Right lobe of liver (tissue), 6 donors: ENCODE measurements around the gene LRRC56. TPM values are rescaled to one million over a fixed set of nuclear protein-coding genes. Genes with fewer than 3 reads are reported as not detected.

Source experiments
- ATAC-seq, 4 donors: fragments of 200-7000 bp; cut with Tn5 transposase; one replicate each; pipeline ENCODE4 v1.9.1; 2020; ENCODE audit warnings: mild to moderate bottlenecking in 4 of 4, moderate library complexity in 4 of 4
- DNase-seq, 3 donors: peaks; one replicate each; pipeline ENCODE4 v3.0.0-alpha.2; 2020
- H3K27ac ChIP-seq, 3 donors: fragments of 200-600 bp; one replicate each; pipeline ENCODE4 v1.8.0; 2022
- H3K27me3 ChIP-seq, 2 donors: fragments of 200-600 bp; one replicate each; pipeline ENCODE4 v1.8.0; 2022
- H3K36me3 ChIP-seq, 4 donors: fragments of 200-600 bp; sonication (generic) in 1 of 4; one replicate each; pipeline versions ENCODE4 v1.5.1 to v1.8.0; 2017 to 2022; ENCODE audit warnings: control low read depth in 1 of 4
- H3K4me1 ChIP-seq, 4 donors: fragments of 200-600 bp; sonication (generic) in 1 of 4; one replicate each; pipeline versions ENCODE4 v1.5.1 to v1.8.0; 2017 to 2022; ENCODE audit warnings: control low read depth in 1 of 4
- H3K4me3 ChIP-seq, 3 donors: fragments of 200-600 bp; one replicate each; pipeline ENCODE4 v1.8.0; 2022
- H3K9me3 ChIP-seq, 4 donors: fragments of 200-600 bp; sonication (generic) in 1 of 4; one replicate each; pipeline versions ENCODE4 v1.5.1 to v1.8.0; 2017 to 2022; ENCODE audit warnings: control low read depth in 1 of 4
- CTCF ChIP-seq, 4 donors: fragments of 200-600 bp in 3 of 4; fragments of 450-650 bp in 1 of 4; IDR thresholded peaks; one replicate each; pipeline versions ENCODE4 v1.5.1 to v1.8.0; 2016 to 2022; ENCODE audit warnings: antibody characterized with exemption in 4 of 4, mild to moderate bottlenecking in 2 of 4
- POLR2A ChIP-seq: fragments of 450-650 bp; IDR thresholded peaks from one replicate; pipeline ENCODE4 v1.6.1; 2017; ENCODE audit warnings: antibody characterized with exemption, mild to moderate bottlenecking
- WGBS: methylation state at CpG from one replicate; pipeline ENCODE4 v1.1.6; 2018; ENCODE audit warnings: low coverage, low lambda C conversion rate; ENCODE audit not compliant: insufficient coverage; ENCODE audit errors: missing lambda C conversion rate; 5-methylcytosine and 5-hydroxymethylcytosine counted together
- intact Hi-C, 2 donors: fragments of 100-400 bp; cut with DNase I; formaldehyde crosslinking; loops; one replicate each; pipeline versions ENCODE4 v1.11.2 to v1.14.1; 2022
- total RNA-seq, 6 experiments: library from RNA; depleted of rRNA in 2 of 6; stranded (reverse); fragments of >200 nt in 2 of 6; fragmentation: NEBNext Ultra II Directional in 3 of 6; extraction: Animal tissue kit (Norgen Biotek cat#: 25700) in 3 of 6; gene quantifications; one replicate each; pipeline versions ENCODE4 v1.1.0 to v1.2.4, GENCODE V29; 2016 to 2023
- donor health status: DM: no; HTN: yes; CAD: no.
- donor health status: DM: no; HTN: no; CAD: no.
- donor health status: DM: no; HTN: no; CAD: no.
- donor health status: DM: no; HTN: yes; CAD: no.
- donor health status: DM: no; HTN: yes; CAD: no.

The LRRC56 gene
- total RNA-seq, 6 experiments from 2014 or later = 0.12 to 1.1 (median 0.71) TPM; not detected in 1

DNA sequence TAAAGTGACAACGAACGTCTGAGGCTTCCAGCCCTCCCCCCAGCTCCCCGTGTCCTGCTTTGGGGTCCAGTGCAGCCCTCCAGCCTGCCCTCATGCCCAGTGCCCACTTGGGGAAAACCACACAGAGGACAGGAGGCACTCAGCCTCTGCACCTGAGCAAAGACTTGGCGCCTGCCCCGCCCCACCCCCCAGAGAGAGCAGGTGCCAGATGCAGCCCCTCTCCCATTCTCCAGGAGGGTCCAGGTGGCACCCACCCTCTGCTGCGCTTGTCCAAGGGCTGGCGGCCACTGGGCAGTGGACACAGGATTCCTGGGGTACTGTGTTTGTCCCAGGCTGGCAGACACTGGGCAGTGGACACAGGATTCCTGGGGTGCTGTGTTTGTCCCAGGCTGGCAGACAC, 46.0 kb upstream of the LRRC56 start:
- intact Hi-C loops = no loop called here
- no peak for TF ChIP-seq CTCF (IDR thresholded peaks at IDR 0.05)
- TF ChIP-seq POLR2A = no peak
- H3K36me3 ChIP-seq = peaks cover 0 to 18% (median 8%) of the 10 kb centered on the region in 4 donors

DNA sequence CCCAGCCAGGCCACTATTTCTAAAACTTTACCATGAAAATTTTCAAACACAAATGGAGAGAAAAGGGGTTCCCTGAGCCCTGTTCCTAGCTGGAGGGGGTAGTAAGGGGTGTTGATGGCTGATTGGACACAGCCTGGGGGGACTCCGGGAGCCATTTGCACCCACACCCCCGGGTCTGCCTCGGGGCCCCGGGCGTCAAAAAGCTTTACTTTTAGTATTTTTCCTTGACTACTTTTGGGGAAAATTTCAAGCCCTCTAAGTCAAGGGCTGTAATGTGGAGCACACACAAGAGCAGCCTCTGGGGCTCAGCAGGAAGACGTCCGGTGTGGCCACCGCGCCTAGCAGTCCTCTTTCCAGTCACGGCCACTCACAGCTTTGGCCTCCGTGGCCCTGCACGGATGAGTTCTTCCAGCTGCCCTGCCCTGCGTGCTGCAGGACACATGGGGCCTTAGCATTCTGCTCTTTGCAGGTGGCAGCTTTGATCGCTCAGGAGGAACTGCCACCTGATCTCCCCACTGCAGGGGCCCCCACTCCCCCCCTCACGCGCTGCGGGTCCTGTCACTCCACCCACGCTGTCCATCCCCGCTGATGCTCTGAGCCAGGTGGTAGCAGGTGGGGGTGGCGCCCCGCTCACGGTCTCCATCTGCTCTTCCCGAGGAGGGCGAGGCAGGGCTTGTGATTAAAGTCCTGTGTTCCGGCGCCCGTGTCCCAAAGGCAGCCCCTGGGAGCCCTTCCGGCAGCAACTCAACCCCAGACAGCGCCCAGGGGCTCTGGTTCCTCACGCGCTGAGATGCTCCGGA, 44.7 kb upstream of the LRRC56 start:
- WGBS = 95% methylated on average over 15 of the region's 32 CpGs
- H3K27ac ChIP-seq = no peak overlapping the region
- no peak for ATAC-seq

More for the DNA sequence above, 46.0 kb upstream of the LRRC56 start:
- Histone ChIP-seq H3K4me1 (no peaks in the 10 kb centered on the region), H3K9me3 (no peaks in the 10 kb centered on the region), H3K27ac (no peak overlapping the region), H3K4me3 (no peak overlapping the region), H3K27me3 (no peaks in the 10 kb centered on the region)
- DNase-seq = no peak
- no peak for ATAC-seq
- 100% methylated on average over 1 of the region's 7 CpGs for WGBS

DNA sequence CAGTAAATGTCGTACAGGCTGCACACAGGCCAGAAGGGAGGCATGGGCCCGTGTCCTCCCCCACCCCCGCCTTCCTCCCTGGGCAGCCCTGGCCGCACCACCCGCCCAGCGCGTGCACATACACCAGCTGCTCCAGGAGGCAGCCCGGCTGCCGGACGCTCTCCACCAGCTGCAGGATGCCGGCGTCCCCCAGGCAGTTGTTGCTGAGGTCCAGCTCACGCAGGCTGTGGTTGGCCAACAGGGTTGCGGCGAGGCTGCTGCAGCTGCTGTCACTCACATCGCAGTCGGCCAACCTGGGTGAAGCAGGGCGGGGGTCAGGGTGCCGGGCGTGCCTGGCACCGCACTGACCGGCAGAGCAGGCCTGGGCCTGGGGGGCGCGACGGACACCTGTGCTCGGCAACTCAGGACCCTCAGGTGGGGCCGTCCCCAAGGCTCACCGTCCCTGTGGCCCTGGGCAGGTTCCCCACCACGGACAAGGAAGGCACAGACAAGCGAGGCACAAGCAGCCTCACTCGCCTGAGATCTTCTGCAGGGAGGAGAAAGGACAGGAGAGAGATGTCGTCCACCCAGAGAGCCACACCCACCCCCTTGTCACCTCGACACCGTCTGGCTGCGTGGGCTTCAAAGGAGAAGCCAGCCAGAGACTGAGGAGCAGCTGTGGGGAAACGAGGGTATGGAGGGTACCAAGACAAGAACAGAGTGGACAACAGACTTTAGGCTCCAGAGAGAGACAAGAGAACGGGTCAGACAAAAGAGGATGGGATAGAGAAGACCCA, 42.4 kb upstream of the LRRC56 start:
- Histone ChIP-seq H3K4me1 (no peaks in the 10 kb centered on the region), H3K27me3 (no peaks in the 10 kb centered on the region), H3K36me3 (peaks cover under 1 to 42% (median 27%) of the 10 kb centered on the region in 4 donors), H3K9me3 (no peaks in the 10 kb centered on the region), H3K4me3 (no peak overlapping the region), H3K27ac (no peak overlapping the region)
- no peak for TF ChIP-seq CTCF (IDR thresholded peaks at IDR 0.05)
- no peak for TF ChIP-seq POLR2A
- no peak for DNase-seq
- peak in 1 of 4 donors; percentile 5 for ATAC-seq
- 77% methylated on average over 6 of the region's 37 CpGs for WGBS
- intact Hi-C loops = no loop called here

More for the DNA sequence above, 44.7 kb upstream of the LRRC56 start:
- H3K9me3 ChIP-seq = no peaks in the 10 kb centered on the region
- peaks cover 0 to 19% (median 8%) of the 10 kb centered on the region in 4 donors for H3K36me3 ChIP-seq
- TF ChIP-seq POLR2A (no peak), CTCF (IDR thresholded peaks at IDR 0.05) (no peak)
- H3K4me3 ChIP-seq = no peak overlapping the region
- intact Hi-C loops = no loop called here
- H3K4me1 ChIP-seq = no peaks in the 10 kb centered on the region
- DNase-seq = no peak
- H3K27me3 ChIP-seq = no peaks in the 10 kb centered on the region

GRCh38 chr11:495537-495931, 41.8 kb upstream of the LRRC56 start:
- Histone ChIP-seq H3K36me3 (peaks cover 7 to 48% (median 32%) of the 10 kb centered on the region in 4 donors), H3K27me3 (no peaks in the 10 kb centered on the region), H3K4me1 (no peaks in the 10 kb centered on the region), H3K4me3 (no peak overlapping the region), H3K9me3 (no peaks in the 10 kb centered on the region), H3K27ac (no peak overlapping the region)
- WGBS = 37% methylated on average over 2 of the region's 10 CpGs
- TF ChIP-seq CTCF (IDR thresholded peaks at IDR 0.05) (no peak), POLR2A (no peak)
- DNase-seq = no peak
- intact Hi-C loops = no loop called here
- ATAC-seq = peak in 1 of 4 donors; percentile 10
